Stimulated activated naive CD4-positive, alpha-beta T cell treated with Interleukin-2 at 50 U/mL for 16 hours (primary cell): ENCODE results near the gene PRKACB.
"Not testable (repeated sequence)": the region's sequence is repeated elsewhere in the genome, so short reads cannot be mapped to it uniquely, and the experiment has no call there.

ENCODE experiments used
- DNase-seq: peaks from one replicate; lab custom pipeline; 2025; lab: John Stamatoyannopoulos, UW

Gene PRKACB

GRCh38 chr1:84223751-84224432, 79.8 kb downstream of the PRKACB start:
- DNase-seq, result no peak

- no peak for DNase-seq
These were observed 80.8 kb downstream of the PRKACB start for GRCh38 chr1:84224905-84225304.

GRCh38 chr1:84225646-84226045, 81.6 kb downstream of the PRKACB start:
- DNase-seq, result no peak

- DNase-seq, result not testable (repeated sequence)
These were observed 88.6 kb downstream of the PRKACB start for GRCh38 chr1:84232676-84233075.

- DNase-seq, result no peak
These were observed 92.2 kb downstream of the PRKACB start for GRCh38 chr1:84236256-84236655.

- no peak for DNase-seq
These were observed 98.6 kb downstream of the PRKACB start for GRCh38 chr1:84242641-84243040.

- no peak for DNase-seq
These were observed 101.5 kb downstream of the PRKACB start for GRCh38 chr1:84245563-84245962.

- no peak for DNase-seq
These were observed 102.1 kb downstream of the PRKACB start for GRCh38 chr1:84246213-84246612.

- no peak for DNase-seq
These were observed 103.6 kb downstream of the PRKACB start for GRCh38 chr1:84247425-84248220.

- DNase-seq, result no peak
These were observed 106.6 kb downstream of the PRKACB start for GRCh38 chr1:84250668-84251067.

- DNase-seq, result no peak
These were observed 109.0 kb downstream of the PRKACB start for GRCh38 chr1:84253036-84253435.

GRCh38 chr1:84253891-84254290, 109.8 kb downstream of the PRKACB start:
- DNase-seq, result no peak

- DNase-seq, result no peak
These were observed 110.7 kb downstream of the PRKACB start for GRCh38 chr1:84254703-84255238.

- DNase-seq, result no peak
These were observed 111.5 kb downstream of the PRKACB start for GRCh38 chr1:84255582-84255981.

GRCh38 chr1:84257617-84258016, 113.5 kb downstream of the PRKACB start:
- DNase-seq, result no peak

GRCh38 chr1:84259376-84259775, 115.3 kb downstream of the PRKACB start:
- DNase-seq, result no peak

- no peak for DNase-seq
These were observed 115.9 kb downstream of the PRKACB start for GRCh38 chr1:84259989-84260388.

GRCh38 chr1:84260852-84261518, 116.9 kb downstream of the PRKACB start:
- no peak for DNase-seq

GRCh38 chr1:84264961-84265360, 120.9 kb downstream of the PRKACB start:
- no peak for DNase-seq

- no peak for DNase-seq
These were observed 121.8 kb downstream of the PRKACB start for GRCh38 chr1:84265867-84266266.

GRCh38 chr1:84266748-84267147, 122.7 kb downstream of the PRKACB start:
- no peak for DNase-seq

GRCh38 chr1:84267476-84267875, 123.4 kb downstream of the PRKACB start:
- DNase-seq, result no peak

GRCh38 chr1:84268346-84268745, 124.3 kb downstream of the PRKACB start:
- DNase-seq, result no peak
